OCI-LY3 (cell line): ENCODE measurements around the gene LRP1B.

Experiments used
- EZH2phosphoT487 ChIP-seq: fragments of 200-600 bp; shearing (Covaris generic); IDR thresholded peaks from 2 replicates; pipeline ENCODE4 v1.6.1; 2018; ENCODE audit warnings: antibody characterized with exemption, mixed run types, low read depth
- TF ChIP-seq, protein P1 (sequence below): fragments of 200-600, 300-600 bp; sonication (generic); IDR thresholded peaks from 2 replicates; pipeline ENCODE4 v1.5.1; 2014; ENCODE audit warnings: antibody characterized with exemption, low read length, low read depth

DNA sequence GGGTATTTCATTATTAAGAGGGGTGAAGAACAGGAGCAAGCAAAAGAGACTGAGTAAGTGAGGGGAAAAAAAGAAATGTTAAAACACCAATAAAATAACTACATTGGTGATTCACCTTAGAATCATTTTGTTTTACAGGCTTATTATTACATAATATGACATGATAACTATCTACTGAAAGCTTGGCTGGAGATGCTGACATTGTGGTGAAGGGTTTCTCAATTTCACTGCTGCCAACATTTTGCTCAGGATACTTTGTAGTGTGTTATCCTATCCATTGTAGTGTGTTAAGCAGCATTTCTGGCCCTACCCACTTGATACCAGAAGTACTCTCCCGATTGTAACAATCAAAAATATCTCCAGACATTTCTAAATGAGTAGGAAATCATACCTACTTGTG, 1786.0 kb downstream of the LRP1B start:
- no peak for TF ChIP-seq EZH2phosphoT487
- TF ChIP-seq, protein P1, sequence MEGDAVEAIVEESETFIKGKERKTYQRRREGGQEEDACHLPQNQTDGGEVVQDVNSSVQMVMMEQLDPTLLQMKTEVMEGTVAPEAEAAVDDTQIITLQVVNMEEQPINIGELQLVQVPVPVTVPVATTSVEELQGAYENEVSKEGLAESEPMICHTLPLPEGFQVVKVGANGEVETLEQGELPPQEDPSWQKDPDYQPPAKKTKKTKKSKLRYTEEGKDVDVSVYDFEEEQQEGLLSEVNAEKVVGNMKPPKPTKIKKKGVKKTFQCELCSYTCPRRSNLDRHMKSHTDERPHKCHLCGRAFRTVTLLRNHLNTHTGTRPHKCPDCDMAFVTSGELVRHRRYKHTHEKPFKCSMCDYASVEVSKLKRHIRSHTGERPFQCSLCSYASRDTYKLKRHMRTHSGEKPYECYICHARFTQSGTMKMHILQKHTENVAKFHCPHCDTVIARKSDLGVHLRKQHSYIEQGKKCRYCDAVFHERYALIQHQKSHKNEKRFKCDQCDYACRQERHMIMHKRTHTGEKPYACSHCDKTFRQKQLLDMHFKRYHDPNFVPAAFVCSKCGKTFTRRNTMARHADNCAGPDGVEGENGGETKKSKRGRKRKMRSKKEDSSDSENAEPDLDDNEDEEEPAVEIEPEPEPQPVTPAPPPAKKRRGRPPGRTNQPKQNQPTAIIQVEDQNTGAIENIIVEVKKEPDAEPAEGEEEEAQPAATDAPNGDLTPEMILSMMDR: no peak
